Activated T-cell treated with anti-CD3 and anti-CD28 coated beads for 4 hours (primary cell): Measurements from ENCODE around the gene CDC42BPG.

Source experiments
- DNase-seq: peaks from one replicate; pipeline ENCODE4 v3.0.0-alpha.2; 2020

Gene CDC42BPG

DNA sequence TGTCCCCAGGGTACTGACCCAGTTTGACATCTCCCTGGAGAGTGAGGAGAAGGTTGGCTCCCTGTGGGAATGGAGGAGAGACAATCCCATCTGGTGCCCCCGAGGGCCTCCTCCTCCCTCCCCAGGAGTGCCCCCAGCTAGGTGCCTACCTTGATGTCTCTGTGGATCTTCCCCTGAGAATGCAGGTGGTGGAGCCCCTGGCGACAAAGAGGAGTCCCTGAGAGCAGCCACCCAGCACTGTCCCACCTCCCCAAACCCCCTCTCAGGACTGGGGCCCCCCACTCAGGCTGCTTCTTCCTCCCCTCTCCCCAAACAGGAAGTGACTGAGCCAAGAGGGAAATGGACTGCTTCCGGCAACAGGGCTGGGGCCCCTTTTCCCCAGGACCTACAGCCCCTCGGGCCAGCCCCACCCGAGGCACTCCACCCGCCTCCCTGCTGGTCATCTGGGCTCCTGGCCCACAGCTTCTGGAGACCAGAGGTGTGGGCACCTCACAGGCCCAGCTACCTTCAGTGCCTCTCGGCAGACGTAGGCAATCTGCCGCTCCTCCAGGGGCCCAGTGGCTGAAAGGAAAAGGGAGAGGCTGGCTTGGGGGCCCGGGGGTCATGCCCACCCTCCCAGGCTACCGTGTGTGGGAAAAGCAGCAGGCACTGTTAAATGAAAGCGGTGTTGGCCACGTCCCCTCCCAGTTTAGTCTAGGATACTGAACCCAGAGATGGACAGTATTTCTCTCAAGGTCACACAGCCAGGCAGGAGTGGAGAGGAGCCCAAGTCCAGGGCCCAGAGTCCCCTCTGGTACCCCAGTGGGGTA is 42.7 kb downstream of the CDC42BPG start:
- no peak for DNase-seq

DNA sequence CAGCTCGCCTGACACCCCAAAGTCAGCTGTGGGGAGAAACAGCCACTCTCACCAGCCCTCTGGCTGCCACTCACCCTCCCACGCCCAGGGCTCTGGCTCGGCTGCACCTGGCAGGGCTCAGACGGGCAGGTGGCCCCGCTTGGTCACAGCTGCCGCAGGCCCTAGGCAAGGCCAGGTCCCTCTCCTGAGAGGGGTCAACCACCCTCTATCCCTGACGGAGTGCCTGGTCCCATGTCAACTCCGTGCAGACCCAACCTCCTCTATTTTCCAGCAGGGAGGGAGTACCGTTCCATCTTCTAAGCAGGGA is 43.3 kb downstream of the CDC42BPG start:
- DNase-seq, result no peak

DNA sequence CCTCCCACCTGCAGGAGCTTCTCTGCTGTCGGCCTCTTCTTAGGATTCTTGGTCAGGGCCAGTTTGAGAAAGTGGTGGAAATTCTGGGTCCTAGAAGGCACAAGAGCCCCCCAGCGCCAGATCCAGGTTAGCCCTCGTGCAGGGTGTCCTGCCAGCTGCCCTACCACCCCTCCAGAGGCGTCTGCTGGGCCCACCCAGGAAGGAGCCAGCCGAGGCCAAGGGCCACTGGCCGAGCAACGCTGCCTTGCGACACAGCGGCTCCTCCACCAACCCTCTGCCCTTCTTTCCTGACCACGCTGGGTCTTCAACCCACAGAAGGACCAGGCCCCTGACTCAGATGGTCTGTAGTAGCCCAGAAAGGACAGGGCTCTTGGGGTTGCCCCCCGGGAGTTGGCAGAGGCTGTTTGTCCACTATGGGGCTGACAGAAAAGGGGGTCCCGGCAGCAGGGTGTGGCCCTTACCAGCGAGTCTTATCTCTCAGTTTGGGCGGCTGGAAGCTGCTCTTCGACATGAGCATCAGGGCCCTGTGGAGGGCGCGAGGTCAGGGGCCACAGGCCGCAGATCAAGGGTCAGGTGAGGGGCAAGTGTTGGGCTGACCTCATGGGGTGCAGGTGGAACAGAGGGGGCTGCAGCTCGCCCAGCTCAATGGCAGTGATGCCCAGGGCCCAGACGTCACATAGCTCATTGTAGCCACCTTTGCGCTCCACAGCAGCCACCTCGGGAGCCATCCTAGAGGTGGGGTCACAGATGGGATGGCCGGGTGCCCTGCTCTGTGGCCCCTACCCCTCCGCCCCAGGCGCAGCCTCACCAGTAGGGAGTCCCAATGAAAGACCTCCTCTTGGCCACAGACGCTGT is 43.9 kb downstream of the CDC42BPG start:
- DNase-seq, result no peak

DNA sequence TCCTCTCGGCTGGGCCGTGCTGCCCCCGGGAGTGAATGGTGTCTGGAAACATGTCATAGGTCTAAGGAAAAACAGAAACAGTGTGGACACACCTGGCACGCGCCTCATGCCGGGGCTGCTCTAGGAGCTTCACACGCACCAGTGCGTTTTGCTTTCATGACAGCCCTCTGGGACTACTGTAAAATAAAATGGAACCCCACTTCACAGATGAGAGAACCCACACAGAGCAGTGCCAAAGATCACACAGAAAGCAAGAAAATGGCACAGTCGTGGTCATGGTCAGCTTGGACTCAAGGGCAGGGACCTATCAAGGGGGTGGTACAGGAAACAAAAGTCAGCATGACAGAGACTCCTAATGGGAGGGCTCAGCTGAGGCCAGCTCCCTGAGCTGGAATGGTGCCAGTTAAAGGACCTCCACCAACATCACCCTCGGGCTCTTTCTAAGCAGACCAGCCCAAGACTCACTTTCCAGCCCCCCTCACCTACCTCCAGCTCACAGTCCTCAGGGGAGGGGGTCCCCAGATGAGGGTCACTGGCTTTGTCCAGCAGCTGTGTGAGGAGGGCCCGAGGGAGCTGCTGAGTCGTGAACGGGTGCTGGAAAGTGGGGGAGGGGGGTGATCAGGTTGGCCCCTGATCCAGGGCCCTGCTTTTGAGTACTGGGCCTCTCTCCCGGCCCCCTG is 44.7 kb downstream of the CDC42BPG start:
- no peak for DNase-seq

DNA sequence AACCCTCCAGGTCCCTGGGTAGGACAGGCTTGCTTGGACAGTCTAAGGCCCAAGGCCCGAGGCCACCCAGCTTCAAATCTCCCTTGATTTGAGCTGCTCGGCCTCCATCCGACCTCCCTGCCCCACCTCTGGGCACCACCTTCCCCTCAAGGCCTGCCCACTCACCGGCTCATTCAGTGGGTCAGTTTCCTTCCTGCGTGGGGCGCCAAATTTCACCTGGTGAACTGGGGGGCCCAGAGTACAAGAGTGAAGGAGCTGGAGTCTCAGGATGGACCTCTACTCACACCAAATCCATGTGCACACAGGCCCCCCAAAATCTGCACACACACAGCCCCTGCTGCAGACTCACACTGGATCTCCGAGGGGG is 45.2 kb downstream of the CDC42BPG start:
- no peak for DNase-seq

DNA sequence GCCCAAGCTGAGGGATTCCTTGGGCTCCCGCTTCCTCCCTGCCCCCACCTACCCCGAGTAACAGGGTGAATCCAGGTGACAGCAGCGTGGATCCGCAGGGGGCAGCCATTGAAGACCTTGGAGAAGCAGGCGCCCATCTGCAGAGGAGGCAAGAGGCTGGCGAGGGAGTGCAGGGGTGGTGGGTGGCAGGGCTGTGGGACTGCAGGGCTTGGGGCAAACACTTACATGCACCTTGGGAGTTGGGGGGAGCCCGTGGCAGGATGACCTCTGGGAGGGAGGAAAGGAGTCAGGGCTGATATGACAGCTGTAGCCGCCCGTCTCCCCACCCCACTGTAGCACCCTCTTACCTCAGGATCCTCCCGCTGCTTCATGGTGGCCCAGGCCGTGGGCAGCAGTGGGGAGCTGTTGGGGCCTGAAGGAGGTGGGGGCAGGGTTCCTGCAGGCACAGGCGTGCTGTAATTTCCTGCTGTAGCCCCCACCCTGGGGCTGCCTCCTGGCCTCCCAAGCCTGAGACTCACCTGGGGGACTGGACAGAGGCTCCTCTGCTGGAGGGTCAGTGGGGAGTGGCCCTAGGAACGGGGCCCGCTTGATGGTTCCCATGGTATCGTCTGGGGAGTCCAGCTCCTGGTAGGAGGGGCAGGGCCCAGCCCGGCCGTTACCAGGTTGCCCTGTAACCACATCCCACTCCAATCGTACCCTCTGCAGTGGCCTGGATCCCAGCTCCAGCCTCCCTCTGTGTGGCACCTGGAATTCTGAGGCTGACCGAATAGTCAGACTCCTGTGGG is 47.5 kb downstream of the CDC42BPG start:
- DNase-seq, result no peak

DNA sequence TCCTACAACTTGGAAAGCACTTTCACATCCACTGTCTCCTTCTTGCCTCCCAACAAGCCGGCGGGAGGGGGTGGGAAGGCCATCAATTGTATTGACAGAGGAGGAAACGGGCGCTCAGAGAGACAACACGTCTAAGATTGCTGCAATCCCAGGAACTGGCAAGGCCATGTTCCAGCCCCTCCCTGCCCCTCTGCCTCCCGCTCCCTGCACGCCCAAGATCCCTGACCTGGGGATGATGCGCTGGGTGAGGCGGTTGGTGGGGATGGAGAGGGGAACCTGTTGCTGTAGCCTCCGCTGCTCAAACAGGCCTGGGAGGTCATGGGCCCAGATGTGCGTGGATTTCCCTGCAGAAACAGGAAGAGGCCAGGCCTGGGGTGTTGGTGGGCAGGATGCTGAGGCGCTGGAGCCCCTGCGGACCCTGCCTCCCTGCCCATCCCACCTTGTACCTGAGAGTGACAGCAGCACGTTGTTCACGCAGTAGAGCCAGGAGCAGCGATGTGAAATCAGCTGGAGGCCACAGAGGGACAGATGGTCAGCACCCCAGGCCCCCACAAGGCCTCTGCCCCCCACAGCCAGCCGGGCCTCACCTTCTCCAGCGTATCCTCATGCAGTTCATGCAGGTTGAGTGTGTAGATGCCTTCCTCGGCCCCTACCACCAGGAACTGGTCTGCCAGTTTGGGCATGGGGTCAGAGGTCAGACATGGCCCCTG is 48.3 kb downstream of the CDC42BPG start:
- DNase-seq, result no peak

DNA sequence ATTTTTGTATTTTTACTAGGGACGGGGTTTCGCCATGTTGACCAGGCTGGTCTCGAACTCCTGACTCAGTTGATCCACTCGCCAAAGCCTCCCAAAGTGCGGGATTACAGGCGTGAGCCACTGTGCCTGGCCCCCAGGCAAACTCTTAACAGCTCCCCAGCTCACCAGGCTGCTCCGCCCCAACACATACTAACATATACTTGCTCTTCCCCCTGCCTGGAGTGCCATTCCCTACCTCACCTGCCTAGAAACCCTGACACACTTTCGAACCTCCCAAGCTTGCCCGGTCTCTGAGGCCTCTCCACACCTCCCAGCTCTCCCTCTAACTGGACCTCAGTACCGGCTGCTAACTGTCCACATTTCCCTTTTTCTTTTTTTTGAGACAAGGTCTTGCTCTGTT is 49.9 kb downstream of the CDC42BPG start:
- no peak for DNase-seq

DNA sequence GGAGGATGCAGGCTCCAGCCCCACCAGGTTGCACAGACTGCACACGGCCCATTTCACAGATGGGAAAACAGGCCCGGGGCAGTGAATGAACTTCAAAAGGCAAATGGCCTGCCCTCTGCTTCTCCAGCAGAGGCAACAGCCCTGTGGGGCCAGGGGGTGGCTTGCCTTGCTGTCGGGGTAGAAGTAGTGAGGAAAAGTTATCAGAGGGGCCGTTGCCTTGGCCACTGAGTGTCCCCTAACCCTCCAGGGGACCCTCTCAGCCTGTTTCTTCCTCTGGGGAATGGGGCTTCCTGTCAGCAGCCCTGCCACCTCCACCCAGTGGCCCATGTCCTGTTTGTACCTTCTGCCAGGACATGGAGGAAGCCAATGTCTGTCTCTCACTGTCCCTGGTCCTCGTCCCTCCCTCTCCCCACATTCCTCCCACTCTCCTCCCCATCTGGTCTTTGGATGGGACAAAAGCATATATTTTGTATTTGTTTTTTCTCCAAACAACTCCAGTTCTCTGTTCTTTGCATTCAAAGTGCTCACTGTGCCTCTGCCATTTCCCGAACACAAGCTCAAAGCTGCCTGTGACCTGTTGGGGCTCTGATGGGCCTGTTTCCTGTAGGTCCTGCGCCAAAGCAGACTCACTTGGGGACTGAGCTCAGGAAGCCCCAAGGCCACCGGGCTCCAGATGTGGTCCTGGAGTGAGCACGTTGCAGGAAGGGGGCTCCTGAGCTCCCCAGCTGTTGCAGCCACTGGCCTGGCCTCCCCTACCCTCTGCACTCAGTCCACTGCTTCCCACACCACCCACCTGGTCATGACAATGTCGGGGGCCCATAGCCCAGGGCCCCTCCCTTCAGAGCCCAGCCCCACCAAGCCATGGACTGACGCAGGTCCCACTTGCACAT is 50.9 kb downstream of the CDC42BPG start:
- DNase-seq, result no peak

DNA sequence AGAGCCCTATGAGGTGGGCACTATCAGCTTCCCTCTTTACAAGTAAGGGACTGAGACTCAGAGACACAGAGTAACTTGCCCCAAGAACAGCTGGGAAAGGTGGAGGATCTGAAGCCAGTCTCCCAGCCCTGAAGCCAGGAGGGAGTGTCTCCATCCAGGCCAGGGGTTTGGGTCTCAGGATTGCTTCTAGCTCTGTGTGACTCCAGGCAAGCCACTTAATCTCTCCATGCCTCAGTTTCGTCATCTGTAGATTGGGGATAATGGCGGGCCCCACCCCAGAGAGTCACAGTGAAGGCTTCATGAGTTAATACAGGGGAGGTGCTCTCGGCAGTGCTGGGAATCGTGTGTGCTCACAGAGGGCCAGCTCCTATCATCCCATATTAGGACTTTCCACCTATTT is 52.0 kb downstream of the CDC42BPG start:
- DNase-seq, result no peak

DNA sequence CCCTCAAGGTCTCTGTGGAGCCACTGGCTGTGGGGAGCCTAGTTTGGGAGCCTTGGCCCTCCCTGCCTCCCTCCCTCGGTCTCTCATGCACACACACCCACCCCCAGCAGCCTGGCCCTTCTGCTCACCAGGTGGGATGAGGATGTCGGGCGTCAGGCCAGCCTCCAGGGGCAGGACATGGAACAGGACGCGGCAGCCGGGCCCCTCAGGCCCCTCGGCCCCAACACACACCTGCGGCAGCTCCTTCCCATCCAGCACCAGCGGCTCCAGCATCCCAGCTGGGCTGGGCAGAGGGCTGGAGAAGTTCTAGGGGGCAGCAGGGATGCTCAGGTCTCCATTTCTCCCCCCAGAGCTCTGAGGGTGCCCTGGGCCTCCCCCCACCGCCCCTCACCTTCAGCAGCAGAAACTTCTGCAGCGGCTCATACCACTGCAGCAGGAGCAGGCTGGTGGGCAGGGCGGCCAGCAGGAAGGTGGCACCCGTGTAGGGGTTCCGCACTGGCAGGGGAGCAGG is 52.6 kb downstream of the CDC42BPG start:
- DNase-seq, result no peak

DNA sequence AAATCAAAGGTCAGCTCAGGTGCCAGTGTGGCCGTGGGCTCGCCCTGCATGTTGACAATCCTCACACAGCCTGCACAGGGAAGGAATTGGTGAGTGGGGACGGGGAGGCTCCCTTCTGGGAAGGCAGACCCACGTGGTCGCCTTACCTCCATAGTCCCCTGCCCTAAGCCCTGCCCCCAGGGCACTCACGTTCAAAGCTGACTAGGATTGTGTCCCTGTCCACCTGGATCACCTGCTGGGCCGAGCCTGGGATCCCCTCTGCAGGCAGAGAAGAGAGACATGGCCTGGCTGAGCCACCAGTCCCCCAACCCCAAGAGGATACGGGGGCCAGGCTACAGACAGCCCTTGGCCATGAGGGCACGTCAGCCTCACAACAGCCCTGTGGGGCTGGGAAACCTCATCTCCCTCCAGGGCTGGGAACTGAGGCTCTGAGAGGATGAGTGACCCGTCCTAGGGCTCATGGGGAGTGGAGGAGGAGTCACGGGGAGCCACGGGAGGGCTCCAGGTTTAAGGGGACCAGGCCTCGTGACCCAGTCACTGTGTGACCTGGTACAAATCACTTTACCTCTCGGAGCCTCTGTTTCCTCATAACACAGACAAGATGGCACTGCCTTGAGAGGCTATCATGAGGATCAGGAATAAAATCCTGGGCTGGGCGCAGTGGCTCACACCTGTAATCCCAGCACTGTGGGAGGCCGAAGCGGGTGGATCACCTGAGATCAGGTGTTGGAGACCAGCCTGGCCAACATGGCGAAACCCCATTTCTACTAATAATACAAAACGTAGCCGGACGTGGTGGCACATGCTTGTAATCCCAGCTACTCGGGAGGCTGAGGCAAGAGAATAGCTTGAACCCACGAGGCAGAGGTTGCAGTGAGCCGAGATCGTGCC is 54.0 kb downstream of the CDC42BPG start:
- DNase-seq, result no peak

DNA sequence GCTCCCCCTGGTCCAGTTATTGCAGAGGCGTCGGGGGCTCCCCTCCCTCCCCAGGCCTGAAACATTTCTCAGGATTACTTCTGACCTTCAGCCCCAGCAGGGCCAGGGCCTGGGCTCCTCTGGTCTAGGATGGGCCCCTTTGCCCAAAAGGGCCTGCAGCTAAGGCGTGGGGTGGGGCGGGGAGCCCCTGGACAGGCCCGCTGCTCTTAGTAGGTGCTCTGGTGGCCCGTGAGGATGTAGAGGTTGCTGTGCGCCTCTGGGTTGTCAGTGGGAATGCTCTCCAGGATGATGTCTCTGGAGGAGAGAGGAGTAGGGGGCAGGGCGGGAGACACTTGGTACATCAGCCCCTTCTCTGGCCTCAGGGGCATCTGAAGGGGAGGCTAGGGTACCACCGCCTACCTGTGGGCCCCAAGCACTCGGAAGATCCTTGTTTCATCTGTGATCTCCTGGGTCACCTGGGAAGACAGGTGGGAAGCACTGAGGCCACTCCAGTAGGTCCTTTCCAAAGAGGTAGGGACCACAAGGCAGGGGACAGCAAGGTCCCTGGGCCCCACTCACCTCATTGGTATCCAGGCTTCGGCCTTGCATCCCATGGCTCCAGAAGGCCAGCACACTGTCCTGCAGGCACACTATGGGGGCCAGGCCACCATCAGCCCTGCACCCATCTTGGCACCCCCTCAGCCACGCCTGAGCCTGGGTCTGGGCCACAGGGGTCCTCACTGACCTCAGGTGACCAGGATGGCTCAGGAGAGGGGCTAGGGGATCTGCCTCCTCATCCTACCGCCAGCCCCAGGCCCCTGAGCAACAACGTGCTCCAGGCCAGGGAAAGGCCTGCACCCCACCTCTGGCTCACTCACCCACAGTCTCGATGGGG is 54.9 kb downstream of the CDC42BPG start:
- DNase-seq, result no peak

DNA sequence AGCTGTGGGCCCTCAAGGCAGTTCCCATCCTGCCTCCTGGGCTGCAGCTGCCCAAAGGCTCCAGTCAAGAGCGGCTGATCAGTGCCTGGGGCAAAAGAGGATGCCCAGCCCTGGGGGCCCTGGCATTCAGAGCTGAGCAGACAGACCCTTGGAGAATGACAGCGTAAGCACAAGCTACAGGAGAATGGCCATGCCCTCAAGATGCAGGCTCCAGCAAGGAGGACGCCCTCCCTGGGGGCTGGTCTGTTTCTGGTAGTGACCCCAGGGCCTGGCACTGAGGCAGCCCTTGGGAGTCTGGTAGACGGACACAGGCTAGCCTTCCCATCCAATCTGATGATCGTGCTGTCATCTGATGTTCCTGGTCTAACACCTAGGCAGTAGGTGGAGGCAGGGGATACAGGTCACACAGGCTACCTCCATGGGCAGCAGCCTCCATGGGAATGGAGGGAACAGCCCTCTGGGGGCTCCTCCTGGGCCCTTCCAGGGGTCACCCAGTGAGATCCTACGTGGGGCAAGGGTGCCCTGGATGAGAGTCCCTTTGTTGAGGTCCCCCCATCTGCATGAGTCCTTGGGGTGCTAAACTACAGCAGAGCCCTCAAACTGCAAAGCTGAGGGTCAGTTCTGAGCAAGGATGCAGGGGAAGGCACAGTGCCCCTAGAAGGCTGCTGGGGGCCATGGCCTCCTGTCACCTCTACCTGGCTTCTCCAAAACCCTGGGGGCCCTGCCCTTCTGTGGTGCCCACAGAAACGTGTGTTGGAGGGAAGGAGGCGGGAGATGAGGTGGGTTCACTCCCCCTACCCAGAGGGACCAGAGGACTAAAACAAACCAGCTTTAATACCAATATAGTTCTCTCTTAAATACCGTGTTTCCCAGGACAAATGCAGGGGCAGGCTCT is 55.9 kb downstream of the CDC42BPG start:
- no peak for DNase-seq

DNA sequence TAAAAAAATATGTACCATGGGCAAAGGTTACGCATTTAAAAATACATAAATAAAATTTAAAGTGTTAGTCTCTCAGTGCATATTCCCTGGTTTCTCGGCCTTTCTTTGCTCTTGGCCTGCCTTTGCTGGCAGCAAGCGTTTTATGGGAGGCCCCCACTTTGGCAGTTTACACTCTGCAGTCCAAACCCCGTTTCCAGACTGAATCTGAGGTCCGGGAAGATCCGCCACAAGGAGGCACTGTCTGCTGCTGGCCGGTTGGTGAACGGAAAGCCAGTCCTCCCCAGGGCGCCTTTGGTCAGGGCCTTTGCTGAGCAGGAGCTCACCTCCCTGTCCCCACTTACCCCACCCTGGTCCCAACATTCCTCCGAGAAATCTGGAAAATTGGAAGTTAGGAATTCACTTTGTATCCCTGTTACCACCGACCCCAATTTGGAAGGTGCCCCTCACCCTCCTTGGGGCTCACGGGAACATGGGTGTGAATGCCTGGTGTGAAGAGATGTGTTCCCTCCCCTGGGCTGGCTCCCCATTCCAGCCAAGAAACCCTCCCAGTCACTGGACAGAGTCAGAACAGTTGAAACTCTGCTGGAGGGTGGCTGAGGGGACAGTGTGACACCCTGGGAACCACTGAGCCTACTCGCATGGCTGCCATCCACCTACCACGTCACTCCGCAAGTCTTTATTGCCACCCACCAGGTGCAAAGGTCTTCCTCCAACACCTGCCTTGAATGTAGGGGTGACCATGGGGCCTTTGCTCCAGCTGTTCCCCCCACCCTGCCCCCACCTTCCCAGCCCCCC is 56.7 kb downstream of the CDC42BPG start:
- DNase-seq, result no peak

DNA sequence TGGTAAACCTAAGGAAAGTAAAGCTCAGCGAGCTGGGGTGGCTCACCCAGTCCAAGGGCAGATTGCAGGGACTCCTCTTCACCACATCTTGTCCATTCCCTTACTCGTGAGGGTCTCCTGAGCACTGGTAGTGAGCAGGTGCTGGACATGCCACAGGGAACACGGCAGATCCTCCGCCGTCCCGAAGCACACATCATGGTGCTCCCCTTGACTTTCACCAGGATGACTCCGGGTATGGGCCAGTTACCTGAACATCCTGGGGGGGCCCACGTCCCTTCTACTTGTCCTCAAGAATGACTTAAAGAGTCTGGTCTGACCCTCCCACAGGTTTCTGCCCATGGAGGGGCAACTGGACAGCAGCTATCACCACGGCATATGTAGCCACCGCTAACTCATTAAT is 58.1 kb downstream of the CDC42BPG start:
- DNase-seq, result no peak
